Smooth muscle cell (in vitro differentiated cells): ENCODE data around the gene CNBP. TPM values are rescaled to one million over a fixed set of nuclear protein-coding genes. Genes with fewer than 3 reads are reported as not detected.
A peak's percentile ranks its signal among the peaks of the same experiment; 100 is the strongest.
"Not testable (repeated sequence)": the region's sequence is repeated elsewhere in the genome, so short reads cannot be mapped to it uniquely, and the experiment has no call there.

Experiments used
- DNase-seq: peaks from one replicate; lab custom pipeline; 2025; ENCODE audit not compliant: unreplicated experiment; lab: John Stamatoyannopoulos, UW
- H2AFZ ChIP-seq: fragments of 200-600 bp; sonication (generic); 2 replicates; pipeline ENCODE4 v1.6.0; 2016; ENCODE audit warnings: antibody characterized with exemption, low read depth, mild to moderate bottlenecking
- H3F3A ChIP-seq: fragments of 200-600 bp; sonication (generic); 2 replicates; pipeline ENCODE4 v1.6.0; 2017; ENCODE audit warnings: antibody characterized with exemption, low read depth
- H3K27ac ChIP-seq: fragments of 200-600 bp; sonication (generic); 2 replicates; pipeline ENCODE4 v1.5.1; 2016; ENCODE audit warnings: low read depth, mild to moderate bottlenecking
- H3K27me3 ChIP-seq: fragments of 200-600 bp; sonication (generic); 2 replicates; pipeline ENCODE4 v1.6.1; 2016; ENCODE audit warnings: low read depth, mild to moderate bottlenecking
- H3K36me3 ChIP-seq: fragments of 200-600 bp; sonication (generic); 2 replicates; pipeline ENCODE4 v1.5.1; 2016; ENCODE audit warnings: low read depth
- H3K4me1 ChIP-seq: fragments of 200-600 bp; sonication (generic); 2 replicates; pipeline ENCODE4 v1.5.1; 2016; ENCODE audit warnings: low read depth
- H3K4me2 ChIP-seq: fragments of 200-600 bp; sonication (generic); 2 replicates; pipeline ENCODE4 v1.6.0; 2016; ENCODE audit warnings: mild to moderate bottlenecking
- H3K4me3 ChIP-seq: fragments of 200-600 bp; sonication (generic); 2 replicates; pipeline ENCODE4 v1.5.1; 2016; ENCODE audit warnings: mild to moderate bottlenecking
- H3K79me2 ChIP-seq: fragments of 200-600 bp; sonication (generic); 2 replicates; pipeline ENCODE4 v1.6.0; 2016; ENCODE audit warnings: low read depth, mild to moderate bottlenecking
- H3K9ac ChIP-seq: fragments of 200-600 bp; sonication (generic); 2 replicates; pipeline ENCODE4 v1.6.0; 2016; ENCODE audit warnings: low read depth
- H3K9me3 ChIP-seq: fragments of 200-600 bp; sonication (generic); replicated peaks from 2 replicates; pipeline ENCODE4 v1.5.1; 2016; ENCODE audit warnings: low read depth
- H4K20me1 ChIP-seq: fragments of 200-600 bp; sonication (generic); 2 replicates; pipeline ENCODE4 v1.6.0; 2016; ENCODE audit warnings: low read depth
- CTCF ChIP-seq: fragments of 200-600 bp; sonication (generic); IDR thresholded peaks from 2 replicates; pipeline ENCODE4 v1.5.1; 2017; ENCODE audit warnings: borderline replicate concordance, mild to moderate bottlenecking, antibody characterized with exemption; ENCODE audit not compliant: insufficient read depth, poor library complexity, severe bottlenecking
- WGBS: methylation state at CpG from one replicate; pipeline ENCODE4 v1.1.7; 2016; ENCODE audit warnings: low lambda C conversion rate; 5-methylcytosine and 5-hydroxymethylcytosine counted together
- polyA plus RNA-seq: library from polyadenylated mRNA; unstranded; fragments of >200 nt; fragmentation: Nextera tagmentation; extraction: Ambion mirVana; gene quantifications from 2 replicates; pipeline ENCODE4 v1.2.1, GENCODE V29; 2016
- total RNA-seq: library from RNA; depleted of rRNA; stranded (reverse); fragments of >200 nt; gene quantifications from 2 replicates; pipeline ENCODE4 v1.2.3, GENCODE V29; 2014

CNBP gene
- total and polyA plus RNA-seq, 2 experiments from 2014 or later, result 181 to 198 TPM

GRCh38 chr3:129160891-129161859, 22.5 kb downstream of the CNBP start, which contains the start of gene ISY1:
Gene ISY1, minus strand, starts transcription at chr3:129161063. Its CDS starts 88 bp downstream, at chr3:129160975.
- TF ChIP-seq CTCF, result peak; percentile 76
- Histone ChIP-seq H3K4me1 (peaks cover 12% of the 10 kb centered on the region), H2AFZ (peak within 1 kb of the TSS; percentile 100), H3K27me3 (no peaks in the 10 kb centered on the region), H3K9me3 (no peaks in the 10 kb centered on the region), H3K27ac (peak within 1 kb of the TSS; percentile 99), H3K9ac (peak within 1 kb of the TSS; percentile 99), H3K4me2 (peak within 1 kb of the TSS; percentile 93), H3F3A (peaks cover 23% of the 10 kb centered on the region), H4K20me1 (no peaks in the 10 kb centered on the region), H3K4me3 (peak within 1 kb of the TSS; percentile 86), H3K36me3 (peaks cover 7% of the 10 kb centered on the region), H3K79me2 (peaks cover 20% of the 10 kb centered on the region)
- peak; percentile 74 for DNase-seq
- whole genome bisulfite sequencing, result under 1% methylated on average over 58 of the region's 67 CpGs

GRCh38 chr3:129144786-129145185, 38.9 kb downstream of the CNBP start:
- Histone ChIP-seq H4K20me1 (no peaks in the 10 kb centered on the region), H3K4me1 (no peaks in the 10 kb centered on the region), H3K27me3 (no peaks in the 10 kb centered on the region), H3F3A (no peaks in the 10 kb centered on the region), H3K79me2 (no peaks in the 10 kb centered on the region), H3K9ac (no peak overlapping the region), H3K9me3 (no peaks in the 10 kb centered on the region), H3K4me2 (no peak overlapping the region), H3K4me3 (no peak overlapping the region), H3K36me3 (peaks cover 4% of the 10 kb centered on the region), H3K27ac (no peak overlapping the region), H2AFZ (no peak overlapping the region)
- DNase-seq, result no peak
- no peak for TF ChIP-seq CTCF

GRCh38 chr3:129141011-129141410, 42.7 kb downstream of the CNBP start:
- H3K79me2 ChIP-seq, H3K4me3 ChIP-seq, DNase-seq, H3K27ac ChIP-seq, H3F3A ChIP-seq, H2AFZ ChIP-seq, H3K9me3 ChIP-seq, H3K4me1 ChIP-seq, H3K4me2 ChIP-seq, H3K36me3 ChIP-seq, H3K9ac ChIP-seq, H3K27me3 ChIP-seq, H4K20me1 ChIP-seq: not testable (repeated sequence)
- 96% methylated on average over 5 of the region's 5 CpGs for WGBS

- Histone ChIP-seq H3K27me3 (no peaks in the 10 kb centered on the region), H3K9me3 (no peaks in the 10 kb centered on the region), H2AFZ (no peak overlapping the region), H3K79me2 (no peaks in the 10 kb centered on the region), H3K36me3 (no peaks in the 10 kb centered on the region), H3F3A (no peaks in the 10 kb centered on the region), H3K4me2 (no peak overlapping the region), H3K4me1 (no peaks in the 10 kb centered on the region), H3K9ac (no peak overlapping the region), H4K20me1 (no peaks in the 10 kb centered on the region), H3K4me3 (no peak overlapping the region), H3K27ac (no peak overlapping the region)
- DNase-seq, result no peak
- WGBS, result 89% methylated on average over 1 of the region's 1 CpG
- TF ChIP-seq CTCF, result no peak
Observed at GRCh38 chr3:129139911-129140310, 43.8 kb downstream of the CNBP start.

- not testable (repeated sequence) for H3K27me3 ChIP-seq, H3K79me2 ChIP-seq, H3K27ac ChIP-seq, H3K9ac ChIP-seq, H3K4me1 ChIP-seq, H3K4me3 ChIP-seq, H2AFZ ChIP-seq, H3K36me3 ChIP-seq, H4K20me1 ChIP-seq, DNase-seq, H3K9me3 ChIP-seq, H3K4me2 ChIP-seq, H3F3A ChIP-seq
- WGBS, result 93% methylated on average over 10 of the region's 10 CpGs
Observed at GRCh38 chr3:129136275-129136674, 47.4 kb downstream of the CNBP start.
